Measurements from ENCODE around the gene CPN2. TPM values are rescaled to one million over a fixed set of nuclear protein-coding genes. Genes with fewer than 3 reads are reported as not detected.

Gene CPN2
- total and polyA plus RNA-seq, 2 of the 13 experiments (the other 11 are each of a cell fraction or from before 2014, with no cell fraction given): 26.7 to 27.7 TPM

GRCh38 chr3:194395212-194395611 is 44.1 kb upstream of the CPN2 start:
- in situ Hi-C loops (cut with HindIII; ENCODE audit: extremely low pct_ligation_motif_present, low pct_unique_long_range_greater_than_20kb) (no loop called here), intact Hi-C loops (cut with micrococcal nuclease; ENCODE audit: unreplicated experiment) (loop anchor here (5.0 kb wide), 2 partner anchors 43 to 422 kb away; partner anchors contain the start of gene CPN2)
- Histone ChIP-seq H3K36me3 (replicated peaks in 1 of 2; ENCODE audit: control insufficient read depth in 1 of 2, insufficient read depth in 2 of 2, low read length in 2 of 2) (no peaks in the 10 kb centered on the region), H3K27me3 (ENCODE audit: control insufficient read depth in 1 of 2, insufficient read depth in 2 of 2, low read length in 2 of 2) (0 out of 5 replicates have a peak, but pooled peaks cover 0 to 8% of the 10 kb centered on the region in 2 experiments), H3K9ac (ENCODE audit: insufficient read depth, low read depth, low read length) (no peak overlapping the region), H2AFZ (ENCODE audit: low read length) (no peak overlapping the region), H3K4me3 (replicated peaks in 1 of 3; ENCODE audit: insufficient read depth in 1 of 3, low read depth in 2 of 3, low read length in 3 of 3) (no peak overlapping the region), H3K9me3 (ENCODE audit: low read length) (0 out of 2 replicates have a peak, but pooled peaks cover 4% of the 10 kb centered on the region), H3K4me2 (ENCODE audit: low read depth, low read length) (peak overlapping the region; percentile 85; the same call in 1 of the 2 replicates), H3K27ac (ENCODE audit: extremely low read length, insufficient read depth, low read length) (no peak overlapping the region), H3K4me1 (ENCODE audit: insufficient read depth, low read length) (peaks cover 24% of the 10 kb centered on the region), H3K79me2 (ENCODE audit: insufficient read depth, low read length) (no peaks in the 10 kb centered on the region), H4K20me1 (ENCODE audit: insufficient read depth, low read length) (no peaks in the 10 kb centered on the region)
- ATAC-seq: peak; percentile 12
- FAIRE-seq: no peak
- peak; percentile 24 for DNase-seq (ENCODE audit: low spot score)
- ChIA-PET CTCF (ENCODE audit: low intra/inter-chr PET ratio, low total read pairs) (no interaction called here), POLR2A (interaction anchor here (0.6 to 1.8 kb wide), 3 partner anchors 161 to 682 kb away, joined by 3 to 7 read pairs (median 3); no protein-coding TSS in a partner anchor)
- BruUV-seq (replicated peaks): no TSS peak
- WGBS (ENCODE audit: low lambda C conversion rate): 46% methylated on average over 5 of the region's 5 CpGs
- TF ChIP-seq ZSCAN12 (CRISPR knock-in tag; IDR thresholded peaks at IDR 0.05) (no peak), FOSL2 (CRISPR knock-in tag; IDR thresholded peaks at IDR 0.05) (peak; percentile 30), CEBPB (IDR thresholded peaks at IDR 0.05; ENCODE audit: borderline replicate concordance, low read depth, low read length) (peak; percentile 2; the same call in 1 of the 2 replicates)

- FAIRE-seq (no peak), ATAC-seq (no peak), DNase-seq (ENCODE audit: low spot score) (no peak)
- CTCF ChIA-PET (ENCODE audit: low intra/inter-chr PET ratio, low total read pairs): no interaction called here
- H3K79me2 ChIP-seq (ENCODE audit: insufficient read depth, low read length): no peaks in the 10 kb centered on the region
- H3K27ac ChIP-seq (ENCODE audit: extremely low read length, insufficient read depth, low read length): no peak overlapping the region
- no peak overlapping the region for H3K9ac ChIP-seq (ENCODE audit: insufficient read depth, low read depth, low read length)
- 71% methylated on average over 7 of the region's 7 CpGs for WGBS (ENCODE audit: low lambda C conversion rate)
- no peak overlapping the region for H3K4me3 ChIP-seq (replicated peaks in 1 of 3; ENCODE audit: insufficient read depth in 1 of 3, low read depth in 2 of 3, low read length in 3 of 3)
- BruUV-seq (replicated peaks): no TSS peak
- H2AFZ ChIP-seq (ENCODE audit: low read length): no peak overlapping the region
- H3K27me3 ChIP-seq (ENCODE audit: control insufficient read depth in 1 of 2, insufficient read depth in 2 of 2, low read length in 2 of 2): 0 out of 5 replicates have a peak, but pooled peaks cover 0 to 9% of the 10 kb centered on the region in 2 experiments
- peaks cover 24% of the 10 kb centered on the region for H3K4me1 ChIP-seq (ENCODE audit: insufficient read depth, low read length)
- H3K4me2 ChIP-seq (ENCODE audit: low read depth, low read length): no peak overlapping the region
- intact Hi-C loops (cut with micrococcal nuclease; ENCODE audit: unreplicated experiment) (no loop called here), in situ Hi-C loops (cut with HindIII; ENCODE audit: extremely low pct_ligation_motif_present, low pct_unique_long_range_greater_than_20kb) (no loop called here)
- H3K9me3 ChIP-seq (ENCODE audit: low read length): 0 out of 2 replicates have a peak, but pooled peaks cover 4% of the 10 kb centered on the region
- POLR2A ChIA-PET: no interaction called here
- H3K36me3 ChIP-seq (replicated peaks in 1 of 2; ENCODE audit: control insufficient read depth in 1 of 2, insufficient read depth in 2 of 2, low read length in 2 of 2): no peaks in the 10 kb centered on the region
- no peaks in the 10 kb centered on the region for H4K20me1 ChIP-seq (ENCODE audit: insufficient read depth, low read length)
- no peak for TF ChIP-seq ZNF644 (CRISPR knock-in tag; IDR thresholded peaks at IDR 0.05; ENCODE audit: low read depth)
- TF ChIP-seq FOXJ3 (CRISPR knock-in tag; IDR thresholded peaks at IDR 0.05; ENCODE audit: borderline replicate concordance): no peak
- TF ChIP-seq ZSCAN5A (CRISPR knock-in tag; IDR thresholded peaks at IDR 0.05; ENCODE audit: borderline replicate concordance): no peak
- no peak for TF ChIP-seq ZSCAN29 (CRISPR knock-in tag; conservative IDR thresholded peaks at IDR 0.05)
- no peak for TF ChIP-seq RELA (CRISPR knock-in tag; IDR thresholded peaks at IDR 0.05)
- no peak for TF ChIP-seq MBNL3 (CRISPR knock-in tag; conservative IDR thresholded peaks at IDR 0.05)
- TF ChIP-seq NR3C1 (CRISPR knock-in tag; IDR thresholded peaks at IDR 0.05): no peak
- no peak for TF ChIP-seq SAFB2 (CRISPR knock-in tag; IDR thresholded peaks at IDR 0.05; ENCODE audit: borderline replicate concordance, low read depth)
Observed at GRCh38 chr3:194392576-194392975, 41.4 kb upstream of the CPN2 start.
